Esophagus squamous epithelium (tissue), 4 donors: Measurements from ENCODE around the gene TSEN54.

Experiments used
- CTCF ChIP-seq, 6 experiments: fragments of 450-650 bp in 4 of 6; fragments of 200-600 bp in 2 of 6; sonication (generic) in 2 of 6; IDR thresholded peaks; one replicate each; pipeline ENCODE4 v1.5.1; 2016 to 2019; ENCODE audit warnings: antibody characterized with exemption in 6 of 6, mild to moderate bottlenecking in 4 of 6, moderate library complexity in 4 of 6
- POLR2A ChIP-seq, 4 donors: fragments of 450-650 bp; IDR thresholded peaks; one replicate each; pipeline ENCODE4 v1.6.1; 2017; ENCODE audit warnings: antibody characterized with exemption in 4 of 4, mild to moderate bottlenecking in 4 of 4, moderate library complexity in 3 of 4

- TF ChIP-seq CTCF (IDR thresholded peaks at IDR 0.05) (no peak), POLR2A (IDR thresholded peaks at IDR 0.05) (no peak)
These were observed 12.4 kb upstream of the TSEN54 start for GRCh38 chr17:75503976-75504346.
